Measurements from ENCODE around the gene APH1B. TPM values are rescaled to one million over a fixed set of nuclear protein-coding genes. Genes with fewer than 3 reads are reported as not detected.

The APH1B gene
- total and polyA plus RNA-seq, 2 donors (not counting 3 experiments of a cell fraction or from before 2014, with no cell fraction given) = 14.6 to 24.6 TPM

- H3K27ac ChIP-seq (ENCODE audit: insufficient read depth, low read depth, low read length) = peak overlapping the region; percentile 96
These were observed 14.8 kb downstream of the APH1B start for GRCh38 chr15:63292241-63292640.

DNA sequence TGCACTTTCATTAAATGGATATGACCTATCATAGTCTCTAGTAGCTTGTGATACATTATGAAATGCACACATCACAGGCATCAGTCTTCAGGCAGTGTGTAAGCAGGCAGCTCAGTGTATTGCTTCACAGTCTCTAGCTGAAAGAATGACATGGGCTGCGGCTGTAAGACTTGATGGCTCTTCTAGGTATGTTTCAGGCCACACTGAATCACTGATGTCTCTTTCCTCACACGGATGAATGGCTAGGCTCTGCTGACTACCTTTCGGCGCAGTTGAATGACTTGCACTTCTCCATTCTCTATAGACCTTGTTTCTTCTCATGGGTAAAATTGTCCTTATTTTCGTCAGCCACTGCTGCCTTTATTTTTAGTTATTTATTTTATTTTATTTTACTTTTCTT, 15.4 kb downstream of the APH1B start:
- H3K27me3 ChIP-seq (ENCODE audit: control insufficient read depth in 2 of 2, insufficient read depth in 2 of 2, low read length in 2 of 2) = no peaks in the 10 kb centered on the region
- FAIRE-seq (no peak), DNase-seq (ENCODE audit: low read depth, low spot score) (no peak)
- no TSS peak for BruUV-seq (replicated peaks)
- ChIA-PET POLR2A (no interaction called here), CTCF (no interaction called here)
- no peak overlapping the region for H2AFZ ChIP-seq (ENCODE audit: low read depth, low read length)
- H3K9ac ChIP-seq (replicated peaks; ENCODE audit: extremely low read depth, insufficient read depth, low read length) = no peak overlapping the region
- H3K79me2 ChIP-seq (ENCODE audit: control insufficient read depth, insufficient read depth, low read length) = no peaks in the 10 kb centered on the region
- intact Hi-C loops (cut with micrococcal nuclease) = no loop called here
- H3K4me1 ChIP-seq (ENCODE audit: control insufficient read depth, extremely low read depth, insufficient read depth, low read length) = peaks cover 31% of the 10 kb centered on the region
- H3K27ac ChIP-seq (ENCODE audit: insufficient read depth, low read depth, low read length) = no peak overlapping the region
- no peaks in the 10 kb centered on the region for H3K36me3 ChIP-seq (ENCODE audit: control insufficient read depth in 2 of 2, extremely low read depth in 1 of 2, insufficient read depth in 2 of 2, low read length in 2 of 2)
- H3K4me3 ChIP-seq (replicated peaks in 1 of 3; ENCODE audit: insufficient read depth in 1 of 3, low read depth in 1 of 3, low read length in 3 of 3) = no peak overlapping the region
- TF ChIP-seq GATA2 (IDR thresholded peaks at IDR 0.05; ENCODE audit: insufficient read depth, insufficient read length, low read depth, low read length) = no peak
- TF ChIP-seq, protein P1, sequence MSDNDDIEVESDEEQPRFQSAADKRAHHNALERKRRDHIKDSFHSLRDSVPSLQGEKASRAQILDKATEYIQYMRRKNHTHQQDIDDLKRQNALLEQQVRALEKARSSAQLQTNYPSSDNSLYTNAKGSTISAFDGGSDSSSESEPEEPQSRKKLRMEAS (IDR thresholded peaks at IDR 0.05; ENCODE audit: insufficient read depth, insufficient read length) = no peak
- dilution Hi-C loops (cut with MboI; ENCODE audit: extremely low pct_ligation_motif_present, low sequenced_read_pairs) = no loop called here
- H3K9me1 ChIP-seq (replicated peaks; ENCODE audit: control insufficient read depth, extremely low read depth, insufficient read depth, low read length) = no peaks in the 10 kb centered on the region
- H3K4me2 ChIP-seq (ENCODE audit: insufficient read depth, low read length) = no peak overlapping the region
- H4K20me1 ChIP-seq (replicated peaks; ENCODE audit: control insufficient read depth, extremely low read depth, insufficient read depth, low read length) = no peaks in the 10 kb centered on the region
- no peaks in the 10 kb centered on the region for H3K9me3 ChIP-seq (replicated peaks; ENCODE audit: control insufficient read depth, insufficient read depth, low read length)

More at GRCh38 chr15:63292241-63292640, 14.8 kb downstream of the APH1B start:
- Histone ChIP-seq H3K4me1 (ENCODE audit: control insufficient read depth, extremely low read depth, insufficient read depth, low read length) (peaks cover 37% of the 10 kb centered on the region), H3K27me3 (ENCODE audit: control insufficient read depth in 2 of 2, insufficient read depth in 2 of 2, low read length in 2 of 2) (no peaks in the 10 kb centered on the region), H3K79me2 (ENCODE audit: control insufficient read depth, insufficient read depth, low read length) (no peaks in the 10 kb centered on the region), H3K9me1 (replicated peaks; ENCODE audit: control insufficient read depth, extremely low read depth, insufficient read depth, low read length) (no peaks in the 10 kb centered on the region), H3K36me3 (ENCODE audit: control insufficient read depth in 2 of 2, extremely low read depth in 1 of 2, insufficient read depth in 2 of 2, low read length in 2 of 2) (no peaks in the 10 kb centered on the region), H3K4me2 (ENCODE audit: insufficient read depth, low read length) (no peak overlapping the region), H2AFZ (ENCODE audit: low read depth, low read length) (no peak overlapping the region), H3K4me3 (replicated peaks in 1 of 3; ENCODE audit: insufficient read depth in 1 of 3, low read depth in 1 of 3, low read length in 3 of 3) (no peak overlapping the region), H3K9ac (replicated peaks; ENCODE audit: extremely low read depth, insufficient read depth, low read length) (no peak overlapping the region), H3K9me3 (replicated peaks; ENCODE audit: control insufficient read depth, insufficient read depth, low read length) (no peaks in the 10 kb centered on the region), H4K20me1 (replicated peaks; ENCODE audit: control insufficient read depth, extremely low read depth, insufficient read depth, low read length) (no peaks in the 10 kb centered on the region)
- intact Hi-C loops (cut with micrococcal nuclease) (no loop called here), dilution Hi-C loops (cut with MboI; ENCODE audit: extremely low pct_ligation_motif_present, low sequenced_read_pairs) (no loop called here)
- no peak for DNase-seq (ENCODE audit: low read depth, low spot score)
- BruUV-seq (replicated peaks) = no TSS peak
- no peak for FAIRE-seq
- CTCF ChIA-PET = interaction anchor here (1.2 to 5.9 kb wide), 5 partner anchors 109 to 195 kb away, joined by 5 to 166 read pairs (median 23); no protein-coding TSS in a partner anchor
- POLR2A ChIA-PET = interaction anchor here (1.1 kb wide), 1 partner anchor 110 kb away, joined by 4 read pairs; no protein-coding TSS in a partner anchor
- TF ChIP-seq FOS (IDR thresholded peaks at IDR 0.05; ENCODE audit: borderline replicate concordance, insufficient read depth, low read length) (no peak), EZH2 (IDR thresholded peaks at IDR 0.05; ENCODE audit: borderline replicate concordance, low read depth, low read length, severe bottlenecking) (no peak), MYC (IDR thresholded peaks at IDR 0.05; ENCODE audit: low read depth, low read length) (no peak)
